ENCODE data around the gene CTDNEP1.

Gene CTDNEP1

GRCh38 chr17:7211491-7212273 lies 39.9 kb downstream of the CTDNEP1 start:
- no peak overlapping the region for H3K4me3 ChIP-seq (ENCODE audit: low read length, poor library complexity, severe bottlenecking)

GRCh38 chr17:7208754-7209460 lies 42.6 kb downstream of the CTDNEP1 start:
- TF ChIP-seq EZH2phosphoT487 (IDR thresholded peaks at IDR 0.05; ENCODE audit: borderline replicate concordance) (no peak), CTCF (conservative IDR thresholded peaks at IDR 0.05; ENCODE audit: low read length) (no peak)
- H3K4me3 ChIP-seq (ENCODE audit: low read length, poor library complexity, severe bottlenecking): no peak overlapping the region
- H3K9me3 ChIP-seq (ENCODE audit: insufficient read depth, low read depth, low read length): no peaks in the 10 kb centered on the region
- H3K9ac ChIP-seq (ENCODE audit: low read depth, low read length, poor library complexity, severe bottlenecking): no peak overlapping the region
- peaks cover 16% of the 10 kb centered on the region for H3K79me2 ChIP-seq (ENCODE audit: insufficient read depth, low read length)
- no peaks in the 10 kb centered on the region for H3K9me2 ChIP-seq (replicated peaks; ENCODE audit: low read depth, low read length)
- no peak overlapping the region for H2AFZ ChIP-seq (ENCODE audit: low read length)
- peaks cover 2% of the 10 kb centered on the region for H4K20me1 ChIP-seq (ENCODE audit: insufficient read depth, low read length, poor library complexity, severe bottlenecking)
- peaks cover 6% of the 10 kb centered on the region for H3K4me1 ChIP-seq (ENCODE audit: insufficient read depth, low read length, poor library complexity, severe bottlenecking)
- H3K27me3 ChIP-seq (ENCODE audit: insufficient read depth, low read length, poor library complexity, severe bottlenecking): no peaks in the 10 kb centered on the region
- peaks cover under 1% of the 10 kb centered on the region; the same call in 1 of the 2 replicates for H3K36me3 ChIP-seq (ENCODE audit: insufficient read depth, low read length)
- no peak overlapping the region for H3K4me2 ChIP-seq (ENCODE audit: low read depth, low read length, poor library complexity, severe bottlenecking)
- H3F3A ChIP-seq (ENCODE audit: low read depth): no peaks in the 10 kb centered on the region

More at GRCh38 chr17:7211491-7212273, 39.9 kb downstream of the CTDNEP1 start:
- Histone ChIP-seq H3K79me2 (ENCODE audit: insufficient read depth, low read length) (peaks cover 24% of the 10 kb centered on the region), H4K20me1 (ENCODE audit: insufficient read depth, low read length, poor library complexity, severe bottlenecking) (peaks cover 6% of the 10 kb centered on the region), H3F3A (ENCODE audit: low read depth) (peaks cover 3% of the 10 kb centered on the region; the same call in 1 of the 2 replicates), H2AFZ (ENCODE audit: low read length) (no peak overlapping the region), H3K4me1 (ENCODE audit: insufficient read depth, low read length, poor library complexity, severe bottlenecking) (peaks cover 26% of the 10 kb centered on the region), H3K36me3 (ENCODE audit: insufficient read depth, low read length) (no peaks in the 10 kb centered on the region), H3K9ac (ENCODE audit: low read depth, low read length, poor library complexity, severe bottlenecking) (no peak overlapping the region), H3K9me3 (ENCODE audit: insufficient read depth, low read depth, low read length) (no peaks in the 10 kb centered on the region), H3K27me3 (ENCODE audit: insufficient read depth, low read length, poor library complexity, severe bottlenecking) (no peaks in the 10 kb centered on the region), H3K4me2 (ENCODE audit: low read depth, low read length, poor library complexity, severe bottlenecking) (no peak overlapping the region), H3K9me2 (replicated peaks; ENCODE audit: low read depth, low read length) (no peaks in the 10 kb centered on the region)
- TF ChIP-seq CTCF (conservative IDR thresholded peaks at IDR 0.05; ENCODE audit: low read length) (no peak), EZH2phosphoT487 (IDR thresholded peaks at IDR 0.05; ENCODE audit: borderline replicate concordance) (no peak)

GRCh38 chr17:7208027-7208571 lies 43.4 kb downstream of the CTDNEP1 start:
- H2AFZ ChIP-seq (ENCODE audit: low read length): no peak overlapping the region
- no peaks in the 10 kb centered on the region for H3K4me1 ChIP-seq (ENCODE audit: insufficient read depth, low read length, poor library complexity, severe bottlenecking)
- H3F3A ChIP-seq (ENCODE audit: low read depth): no peaks in the 10 kb centered on the region
- H3K9me3 ChIP-seq (ENCODE audit: insufficient read depth, low read depth, low read length): no peaks in the 10 kb centered on the region
- H3K36me3 ChIP-seq (ENCODE audit: insufficient read depth, low read length): peaks cover 9% of the 10 kb centered on the region; the same call in 1 of the 2 replicates
- no peaks in the 10 kb centered on the region for H3K9me2 ChIP-seq (replicated peaks; ENCODE audit: low read depth, low read length)
- no peak overlapping the region for H3K4me3 ChIP-seq (ENCODE audit: low read length, poor library complexity, severe bottlenecking)
- H3K9ac ChIP-seq (ENCODE audit: low read depth, low read length, poor library complexity, severe bottlenecking): no peak overlapping the region
- H3K27me3 ChIP-seq (ENCODE audit: insufficient read depth, low read length, poor library complexity, severe bottlenecking): no peaks in the 10 kb centered on the region
- H3K79me2 ChIP-seq (ENCODE audit: insufficient read depth, low read length): peaks cover 10% of the 10 kb centered on the region
- peaks cover 2% of the 10 kb centered on the region for H4K20me1 ChIP-seq (ENCODE audit: insufficient read depth, low read length, poor library complexity, severe bottlenecking)
- no peak overlapping the region for H3K4me2 ChIP-seq (ENCODE audit: low read depth, low read length, poor library complexity, severe bottlenecking)
- TF ChIP-seq CTCF (conservative IDR thresholded peaks at IDR 0.05; ENCODE audit: low read length) (no peak), EZH2phosphoT487 (IDR thresholded peaks at IDR 0.05; ENCODE audit: borderline replicate concordance) (no peak)

Data from Loucy (cell line).